SH-SY5Y (cell line): Measurements from ENCODE around the gene MAST4.

ENCODE experiments used
- GATA2 ChIP-seq: IDR thresholded peaks from 2 replicates; pipeline ENCODE4 v1.6.1; 2011; ENCODE audit warnings: mild to moderate bottlenecking, low read depth, low read length
- GATA3 ChIP-seq: IDR thresholded peaks from 2 replicates; pipeline ENCODE4 v1.6.1; 2011; ENCODE audit warnings: low read depth, mild to moderate bottlenecking, low read length, moderate library complexity

The MAST4 gene

DNA sequence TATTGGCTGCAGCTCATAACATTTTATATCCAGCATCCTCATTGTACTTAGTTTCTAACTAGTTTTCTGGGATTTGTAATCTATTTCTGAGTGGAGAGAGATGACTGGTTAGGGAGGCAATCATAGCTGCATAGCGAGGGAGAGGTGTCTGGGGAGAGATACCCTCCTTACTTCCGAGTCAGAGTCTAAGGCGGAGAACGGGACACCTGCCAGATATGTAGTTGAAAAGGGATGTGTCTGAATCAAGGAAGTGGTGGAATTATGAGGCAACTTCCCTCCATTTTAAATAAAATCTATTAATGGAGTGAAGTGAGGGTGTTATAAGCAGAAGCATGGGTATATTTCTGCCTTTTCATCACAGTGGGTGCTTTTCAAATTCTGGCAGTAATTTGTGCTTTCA lies 126.5 kb downstream of the MAST4 start:
- no peak for TF ChIP-seq GATA2
- no peak for TF ChIP-seq GATA3

GRCh38 chr5:66724349-66725139 lies 128.4 kb downstream of the MAST4 start:
- TF ChIP-seq GATA2 (no peak), GATA3 (no peak)

- TF ChIP-seq GATA3, result no peak
- TF ChIP-seq GATA2, result no peak
Observed at GRCh38 chr5:66727630-66728029, 131.4 kb downstream of the MAST4 start.

DNA sequence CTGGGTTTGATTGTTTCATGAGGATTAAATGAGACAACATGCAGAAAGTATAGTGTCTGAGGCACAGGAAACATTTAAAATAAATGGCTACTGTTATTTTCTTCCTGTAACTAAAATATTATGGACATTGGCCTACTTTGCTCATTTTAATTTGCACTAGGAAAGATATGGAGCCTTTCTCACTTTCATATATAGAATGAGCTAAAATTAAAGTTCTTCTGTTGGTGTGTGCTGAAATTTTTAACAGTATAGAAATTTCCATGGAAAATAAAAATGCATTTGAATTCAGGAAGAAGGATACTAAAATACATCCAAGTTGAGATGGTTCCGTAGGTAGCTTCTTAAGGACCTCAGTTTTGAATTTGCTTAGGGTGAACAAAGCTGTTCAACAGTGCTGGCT lies 131.9 kb downstream of the MAST4 start:
- TF ChIP-seq GATA3, result no peak
- no peak for TF ChIP-seq GATA2

DNA sequence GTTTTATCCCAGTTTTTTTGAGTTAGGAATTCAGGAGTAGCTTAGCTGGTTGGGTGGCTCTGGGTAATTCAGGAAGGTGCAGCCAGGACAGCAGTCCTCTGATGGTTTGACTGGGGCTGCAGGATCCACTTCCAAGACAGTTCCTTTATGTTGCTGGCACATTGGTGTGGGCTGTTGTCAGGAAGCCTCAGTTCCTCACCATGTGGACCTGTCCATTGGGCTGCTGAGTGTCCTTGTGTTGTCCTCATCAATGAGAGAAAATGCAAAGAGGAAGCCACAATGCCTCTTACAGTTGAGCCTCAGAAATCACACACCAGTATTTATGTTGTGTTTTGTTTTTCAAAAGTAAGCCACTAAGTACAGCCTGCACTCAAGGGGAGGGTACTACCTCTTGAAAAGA lies 140.9 kb downstream of the MAST4 start:
- TF ChIP-seq GATA2 (no peak), GATA3 (no peak)

DNA sequence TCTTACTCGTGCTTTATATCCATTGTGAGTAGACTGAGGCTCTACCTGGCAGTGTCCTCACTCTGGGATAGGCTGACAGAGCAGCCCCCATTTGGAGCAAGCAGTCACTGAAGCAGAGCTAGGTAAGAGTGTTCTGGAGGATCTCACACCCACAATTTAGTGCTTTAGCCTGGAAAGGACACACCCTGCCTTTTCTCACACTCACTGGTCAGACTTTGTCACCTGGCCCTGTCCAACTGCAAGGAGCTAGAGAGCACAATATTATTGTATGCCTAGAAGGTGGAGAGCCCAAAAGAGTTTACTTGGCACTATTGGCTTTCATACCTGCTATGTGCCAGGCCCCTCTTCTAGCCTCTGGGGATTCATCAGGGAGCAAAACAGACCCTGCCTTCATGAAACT lies 141.9 kb downstream of the MAST4 start:
- no peak for TF ChIP-seq GATA3
- no peak for TF ChIP-seq GATA2

DNA sequence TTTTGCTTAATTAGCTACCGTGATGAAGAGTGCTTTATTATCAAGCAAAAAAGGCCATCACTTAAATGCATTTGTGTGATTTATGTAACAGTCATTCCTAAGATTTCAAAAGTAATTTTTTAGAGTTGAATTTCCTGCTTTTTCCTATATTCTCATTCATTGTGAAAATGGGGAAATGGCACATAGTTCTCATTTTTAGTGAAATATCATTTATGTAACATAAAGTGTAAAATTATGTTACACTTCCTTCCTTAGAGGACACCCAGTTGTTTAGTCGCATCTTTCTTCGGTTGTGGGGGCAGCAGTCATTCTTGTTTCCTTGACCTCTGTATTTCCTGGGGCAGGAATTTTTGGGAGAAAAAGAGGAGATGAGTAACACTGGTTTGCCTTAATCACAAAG lies 142.8 kb downstream of the MAST4 start:
- no peak for TF ChIP-seq GATA2
- no peak for TF ChIP-seq GATA3

DNA sequence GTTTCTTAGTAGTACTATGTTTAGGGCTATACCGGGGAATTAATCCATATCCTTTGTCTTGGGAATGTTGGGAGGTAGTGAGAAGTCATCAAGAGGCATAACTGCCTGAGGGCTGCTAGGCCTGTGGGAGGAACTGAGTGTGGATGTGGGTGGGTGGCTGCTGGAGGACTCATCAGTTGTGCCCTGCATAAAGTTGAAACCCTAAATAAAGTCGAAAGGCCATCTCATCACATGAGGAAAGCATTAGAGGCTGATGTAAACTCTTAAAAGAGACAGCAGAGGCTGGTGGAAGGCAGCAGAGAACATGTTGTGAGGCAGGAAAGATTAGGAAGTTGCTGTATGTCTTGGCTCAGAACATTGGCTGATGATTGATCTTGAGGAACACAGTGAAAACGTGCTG lies 143.8 kb downstream of the MAST4 start:
- TF ChIP-seq GATA2 (no peak), GATA3 (no peak)

DNA sequence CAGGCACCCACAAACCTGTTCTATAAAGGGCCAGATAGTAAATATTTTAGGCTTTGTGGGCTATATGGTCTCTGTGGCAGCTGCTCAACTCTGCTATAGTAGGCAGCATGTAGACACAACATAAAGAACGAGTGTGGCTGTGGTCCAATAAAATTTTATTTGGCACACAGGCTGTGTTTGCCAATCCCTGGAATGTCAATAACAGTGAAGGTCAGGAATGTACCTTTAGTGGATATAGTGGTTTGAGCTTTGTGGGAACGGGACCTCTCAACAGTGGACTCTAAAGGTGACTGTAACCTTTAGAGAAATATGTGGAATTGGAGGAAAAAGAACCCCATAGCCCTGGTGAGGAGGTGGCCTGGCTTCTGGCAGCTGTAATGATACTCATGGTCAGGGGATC lies 145.2 kb downstream of the MAST4 start:
- no peak for TF ChIP-seq GATA2
- TF ChIP-seq GATA3, result no peak

- TF ChIP-seq GATA2 (no peak), GATA3 (no peak)
Observed at GRCh38 chr5:66742083-66742895, 146.1 kb downstream of the MAST4 start.

DNA sequence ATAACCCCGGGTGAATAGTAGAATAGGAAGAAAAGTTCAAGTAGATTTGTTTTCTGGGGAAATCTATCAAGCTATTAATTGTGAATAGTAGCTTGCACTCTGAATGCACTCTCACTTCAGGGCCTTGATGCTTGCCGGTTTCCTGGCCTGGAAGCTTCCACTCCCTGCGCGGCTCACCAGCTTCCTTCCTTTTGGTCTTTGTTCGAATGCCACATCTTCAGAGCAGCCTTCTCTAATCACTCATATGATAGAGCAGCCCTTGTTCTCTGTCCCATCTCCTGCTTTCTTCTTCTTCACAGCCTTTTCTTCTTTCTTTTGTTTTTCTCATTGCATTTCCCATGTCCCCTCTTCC lies 146.7 kb downstream of the MAST4 start:
- no peak for TF ChIP-seq GATA2

- TF ChIP-seq GATA2 (no peak), GATA3 (no peak)
Observed at GRCh38 chr5:66743344-66743743, 147.2 kb downstream of the MAST4 start.

- no peak for TF ChIP-seq GATA3
Observed at GRCh38 chr5:66744040-66744439, 147.8 kb downstream of the MAST4 start.

DNA sequence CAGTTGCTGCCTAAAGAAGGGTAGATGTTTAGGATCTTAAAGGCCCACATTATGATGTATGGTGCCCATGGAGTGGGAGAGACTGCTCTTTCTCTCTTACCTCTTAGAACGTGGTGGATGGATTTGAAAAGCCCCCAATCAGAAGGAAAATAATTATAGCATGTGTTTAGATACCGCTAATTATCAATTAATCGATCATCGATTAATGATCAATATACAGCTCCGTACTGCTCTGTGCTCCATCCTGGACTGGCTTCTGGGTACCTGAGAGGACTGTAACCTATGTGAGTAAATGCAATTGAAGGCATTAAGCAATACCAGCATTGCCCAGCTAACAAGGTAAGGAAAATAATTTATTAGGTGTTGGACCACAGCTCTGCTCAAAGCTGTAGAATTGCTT lies 149.1 kb downstream of the MAST4 start:
- TF ChIP-seq GATA2, result no peak

DNA sequence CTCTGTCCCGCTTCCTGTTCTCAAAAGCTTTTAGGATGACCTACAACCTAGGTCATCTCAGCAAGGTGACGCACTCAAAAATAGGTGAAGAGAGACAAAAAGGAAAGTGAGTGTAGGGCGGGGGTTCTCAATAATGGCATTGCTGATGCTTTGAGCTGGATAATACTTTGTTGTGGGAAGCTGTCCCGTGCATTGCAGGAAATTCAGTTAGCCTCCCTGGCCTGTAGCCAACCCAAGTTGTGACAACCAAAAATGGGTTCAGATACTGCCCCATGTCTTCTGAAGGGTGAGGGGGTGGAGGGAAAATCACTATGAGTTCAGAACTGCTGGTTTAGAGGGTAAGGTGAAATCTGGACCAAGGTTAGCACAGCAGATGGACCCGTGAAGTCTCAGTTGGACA lies 151.4 kb downstream of the MAST4 start:
- TF ChIP-seq GATA3 (no peak), GATA2 (no peak)
